HepG2 (cell line): ENCODE results near the gene PMS2. TPM values are rescaled to one million over a fixed set of nuclear protein-coding genes. Genes with fewer than 3 reads are reported as not detected.
A peak's percentile ranks its signal among the peaks of the same experiment; 100 is the strongest.

Source experiments
- ATF7-NPFF ChIP-seq: sonication (generic); formaldehyde crosslinking; IDR thresholded peaks from 2 replicates; pipeline ENCODE4 v1.8.1; 2023; ENCODE audit warnings: mild to moderate bottlenecking, low read depth, missing genetic modification reagents, moderate library complexity
- CERS6 ChIP-seq: sonication (generic); formaldehyde crosslinking; IDR thresholded peaks from 2 replicates; pipeline ENCODE4 v1.5.0; 2020; ENCODE audit warnings: missing genetic modification reagents
- JUND ChIP-seq: sonication (generic); formaldehyde crosslinking; IDR thresholded peaks from 2 replicates; pipeline ENCODE4 v1.8.0; 2022; ENCODE audit warnings: mild to moderate bottlenecking, missing genetic modification reagents
- KLF12 ChIP-seq: sonication (generic); formaldehyde crosslinking; IDR thresholded peaks from 2 replicates; pipeline ENCODE4 v1.4.0; 2020; ENCODE audit warnings: missing genetic modification reagents, borderline replicate concordance
- NCOR1 ChIP-seq: fragments of 200-600 bp; sonication (generic); IDR thresholded peaks from 2 replicates; pipeline ENCODE4 v1.7.0; 2017; ENCODE audit warnings: antibody characterized with exemption, low read length, borderline replicate concordance
- NR3C1 ChIP-seq: sonication (generic); formaldehyde crosslinking; IDR thresholded peaks from 2 replicates; pipeline ENCODE4 v1.4.0; 2020; ENCODE audit warnings: missing genetic modification reagents
- RAD51 ChIP-seq: fragments of 450-650 bp; IDR thresholded peaks from 2 replicates; pipeline ENCODE4 v1.6.1; 2016; ENCODE audit warnings: borderline replicate concordance
- TBX3 ChIP-seq: fragments of 450-650 bp; IDR thresholded peaks from 2 replicates; pipeline ENCODE4 v1.6.1; 2017; ENCODE audit warnings: antibody characterized with exemption, mild to moderate bottlenecking, inconsistent platforms, borderline replicate concordance
- TFDP2 ChIP-seq: sonication (generic); formaldehyde crosslinking; IDR thresholded peaks from 2 replicates; pipeline ENCODE4 v1.4.0; 2020; ENCODE audit warnings: missing genetic modification reagents
- TOE1 ChIP-seq: sonication (generic); formaldehyde crosslinking; IDR thresholded peaks from 2 replicates; pipeline ENCODE4 v1.4.0; 2020; ENCODE audit warnings: mild to moderate bottlenecking, missing genetic modification reagents
- ZNF292 ChIP-seq: sonication (generic); formaldehyde crosslinking; IDR thresholded peaks from 2 replicates; pipeline ENCODE4 v1.8.1; 2022; ENCODE audit warnings: mild to moderate bottlenecking, low read depth, missing genetic modification reagents, borderline replicate concordance
- ZNF567 ChIP-seq: sonication (generic); formaldehyde crosslinking; IDR thresholded peaks from 2 replicates; pipeline ENCODE4 v1.8.1; 2023; ENCODE audit warnings: mild to moderate bottlenecking, missing genetic modification reagents, borderline replicate concordance
- polyA plus RNA-seq, 8 experiments: library from polyadenylated mRNA; depleted of rRNA in 3 of 8; stranded (reverse) in 7 of 8; unstranded in 1 of 8; fragments of >200 nt; fragmentation: Illumina TruSeq in 4 of 8; extraction: Trizol in 4 of 8; gene quantifications; 2 replicates each; pipeline versions ENCODE4 v1.2.1 to v1.2.3, GENCODE V29; 2011 to 2016; ENCODE audit warnings: low read depth in 4 of 8, missing spikeins in 1 of 8, mixed read lengths in 1 of 8; ENCODE audit not compliant: insufficient read depth in 1 of 8
- total RNA-seq, 5 experiments: library from RNA; depleted of rRNA; stranded (reverse); fragments of >200 nt; fragmentation: Illumina TruSeq; extraction: Trizol; gene quantifications; 2 replicates each; pipeline ENCODE4 v1.2.3, GENCODE V29; 2016; ENCODE audit warnings: low read depth in 1 of 5
- TF ChIP-seq, protein P1 (sequence below): IDR thresholded peaks from 2 replicates; pipeline ENCODE4 v1.6.1; 2012; ENCODE audit warnings: inconsistent platforms
- TF ChIP-seq, protein P2 (sequence below): sonication (generic); formaldehyde crosslinking; IDR thresholded peaks from 2 replicates; pipeline ENCODE4 v1.4.0; 2020; ENCODE audit warnings: missing genetic modification reagents
- TF ChIP-seq, protein P3 (sequence below), 2 experiments: IDR thresholded peaks; 2 replicates each; pipeline ENCODE4 v1.6.1; 2011 to 2012; ENCODE audit warnings: low read length in 2 of 2, borderline replicate concordance in 1 of 2, low read depth in 1 of 2, mild to moderate bottlenecking in 1 of 2, moderate library complexity in 1 of 2
- TF ChIP-seq, protein P4 (sequence below): sonication (generic); formaldehyde crosslinking; IDR thresholded peaks from 2 replicates; pipeline ENCODE4 v1.4.0; 2020; ENCODE audit warnings: missing genetic modification reagents, low read depth, mild to moderate bottlenecking, borderline replicate concordance

The PMS2 gene
- total and polyA plus RNA-seq, 2 of the 13 experiments (the other 11 are each of a cell fraction or from before 2014, with no cell fraction given): 6.3 to 11.4 TPM

DNA sequence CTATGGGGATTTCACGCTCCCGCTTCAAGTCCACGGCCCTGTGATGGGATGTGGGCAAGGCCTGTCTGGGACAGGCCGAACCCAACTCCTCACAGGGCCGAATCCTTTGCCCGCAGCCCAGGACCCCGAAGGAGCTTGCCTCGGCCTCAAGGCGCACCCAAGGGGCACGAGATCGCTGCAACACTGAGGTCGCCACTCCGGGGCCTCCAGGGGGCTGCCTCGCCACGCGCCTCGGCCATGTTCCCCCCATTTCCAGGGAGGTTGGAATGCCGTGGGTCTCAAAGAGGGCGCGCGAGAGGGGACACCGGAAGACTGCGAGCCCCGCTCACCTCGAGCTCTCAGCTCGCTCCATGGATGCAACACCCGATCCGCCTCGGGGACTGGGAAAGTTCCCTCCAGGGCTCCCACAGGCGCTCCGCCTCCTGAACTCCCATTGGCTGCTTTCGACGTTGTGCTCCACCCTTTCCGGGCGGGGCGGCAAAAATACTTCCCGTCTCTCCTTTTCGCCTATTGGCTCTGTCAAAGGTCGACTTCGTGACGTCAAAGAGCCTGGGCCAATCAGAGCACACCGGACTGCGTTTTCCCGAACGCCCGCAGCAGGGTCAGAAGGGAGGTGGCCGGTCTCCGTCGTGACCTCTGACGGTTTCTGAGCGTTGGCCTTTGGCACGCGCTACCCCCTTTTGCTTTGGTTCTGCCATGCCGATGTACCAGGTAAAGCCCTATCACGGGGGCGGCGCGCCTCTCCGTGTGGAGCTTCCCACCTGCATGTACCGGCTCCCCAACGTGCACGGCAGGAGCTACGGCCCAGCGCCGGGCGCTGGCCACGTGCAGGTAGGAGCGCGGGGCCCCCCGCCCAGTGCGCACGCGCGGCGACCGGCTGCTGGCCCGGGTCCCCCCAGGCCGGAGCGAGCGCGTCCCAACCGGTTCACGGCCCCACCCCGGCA, at the start of gene PMS2, which contains the start of gene AIMP2 (continued):
- TF ChIP-seq, protein P1, sequence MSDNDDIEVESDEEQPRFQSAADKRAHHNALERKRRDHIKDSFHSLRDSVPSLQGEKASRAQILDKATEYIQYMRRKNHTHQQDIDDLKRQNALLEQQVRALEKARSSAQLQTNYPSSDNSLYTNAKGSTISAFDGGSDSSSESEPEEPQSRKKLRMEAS: peak; percentile 100
- TF ChIP-seq, protein P2, sequence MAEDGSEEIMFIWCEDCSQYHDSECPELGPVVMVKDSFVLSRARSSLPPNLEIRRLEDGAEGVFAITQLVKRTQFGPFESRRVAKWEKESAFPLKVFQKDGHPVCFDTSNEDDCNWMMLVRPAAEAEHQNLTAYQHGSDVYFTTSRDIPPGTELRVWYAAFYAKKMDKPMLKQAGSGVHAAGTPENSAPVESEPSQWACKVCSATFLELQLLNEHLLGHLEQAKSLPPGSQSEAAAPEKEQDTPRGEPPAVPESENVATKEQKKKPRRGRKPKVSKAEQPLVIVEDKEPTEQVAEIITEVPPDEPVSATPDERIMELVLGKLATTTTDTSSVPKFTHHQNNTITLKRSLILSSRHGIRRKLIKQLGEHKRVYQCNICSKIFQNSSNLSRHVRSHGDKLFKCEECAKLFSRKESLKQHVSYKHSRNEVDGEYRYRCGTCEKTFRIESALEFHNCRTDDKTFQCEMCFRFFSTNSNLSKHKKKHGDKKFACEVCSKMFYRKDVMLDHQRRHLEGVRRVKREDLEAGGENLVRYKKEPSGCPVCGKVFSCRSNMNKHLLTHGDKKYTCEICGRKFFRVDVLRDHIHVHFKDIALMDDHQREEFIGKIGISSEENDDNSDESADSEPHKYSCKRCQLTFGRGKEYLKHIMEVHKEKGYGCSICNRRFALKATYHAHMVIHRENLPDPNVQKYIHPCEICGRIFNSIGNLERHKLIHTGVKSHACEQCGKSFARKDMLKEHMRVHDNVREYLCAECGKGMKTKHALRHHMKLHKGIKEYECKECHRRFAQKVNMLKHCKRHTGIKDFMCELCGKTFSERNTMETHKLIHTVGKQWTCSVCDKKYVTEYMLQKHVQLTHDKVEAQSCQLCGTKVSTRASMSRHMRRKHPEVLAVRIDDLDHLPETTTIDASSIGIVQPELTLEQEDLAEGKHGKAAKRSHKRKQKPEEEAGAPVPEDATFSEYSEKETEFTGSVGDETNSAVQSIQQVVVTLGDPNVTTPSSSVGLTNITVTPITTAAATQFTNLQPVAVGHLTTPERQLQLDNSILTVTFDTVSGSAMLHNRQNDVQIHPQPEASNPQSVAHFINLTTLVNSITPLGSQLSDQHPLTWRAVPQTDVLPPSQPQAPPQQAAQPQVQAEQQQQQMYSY (CRISPR knock-in tag): peak; percentile 81
- TF ChIP-seq TBX3: peak; percentile 59; the same call in 1 of the 2 replicates
- peak; percentile 59; the same call in 1 of the 2 replicates for TF ChIP-seq NCOR1
- peak; percentile 100 for TF ChIP-seq ZNF567
- peak; percentile 98 for TF ChIP-seq CERS6 (CRISPR knock-in tag)
- TF ChIP-seq, protein P3, sequence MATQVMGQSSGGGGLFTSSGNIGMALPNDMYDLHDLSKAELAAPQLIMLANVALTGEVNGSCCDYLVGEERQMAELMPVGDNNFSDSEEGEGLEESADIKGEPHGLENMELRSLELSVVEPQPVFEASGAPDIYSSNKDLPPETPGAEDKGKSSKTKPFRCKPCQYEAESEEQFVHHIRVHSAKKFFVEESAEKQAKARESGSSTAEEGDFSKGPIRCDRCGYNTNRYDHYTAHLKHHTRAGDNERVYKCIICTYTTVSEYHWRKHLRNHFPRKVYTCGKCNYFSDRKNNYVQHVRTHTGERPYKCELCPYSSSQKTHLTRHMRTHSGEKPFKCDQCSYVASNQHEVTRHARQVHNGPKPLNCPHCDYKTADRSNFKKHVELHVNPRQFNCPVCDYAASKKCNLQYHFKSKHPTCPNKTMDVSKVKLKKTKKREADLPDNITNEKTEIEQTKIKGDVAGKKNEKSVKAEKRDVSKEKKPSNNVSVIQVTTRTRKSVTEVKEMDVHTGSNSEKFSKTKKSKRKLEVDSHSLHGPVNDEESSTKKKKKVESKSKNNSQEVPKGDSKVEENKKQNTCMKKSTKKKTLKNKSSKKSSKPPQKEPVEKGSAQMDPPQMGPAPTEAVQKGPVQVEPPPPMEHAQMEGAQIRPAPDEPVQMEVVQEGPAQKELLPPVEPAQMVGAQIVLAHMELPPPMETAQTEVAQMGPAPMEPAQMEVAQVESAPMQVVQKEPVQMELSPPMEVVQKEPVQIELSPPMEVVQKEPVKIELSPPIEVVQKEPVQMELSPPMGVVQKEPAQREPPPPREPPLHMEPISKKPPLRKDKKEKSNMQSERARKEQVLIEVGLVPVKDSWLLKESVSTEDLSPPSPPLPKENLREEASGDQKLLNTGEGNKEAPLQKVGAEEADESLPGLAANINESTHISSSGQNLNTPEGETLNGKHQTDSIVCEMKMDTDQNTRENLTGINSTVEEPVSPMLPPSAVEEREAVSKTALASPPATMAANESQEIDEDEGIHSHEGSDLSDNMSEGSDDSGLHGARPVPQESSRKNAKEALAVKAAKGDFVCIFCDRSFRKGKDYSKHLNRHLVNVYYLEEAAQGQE (IDR thresholded peaks at IDR 0.05; ENCODE audit: borderline replicate concordance in 1 of 2, low read depth in 1 of 2, low read length in 2 of 2): 0 out of 4 replicates have a peak, but pooled peaks of 1 of the 2 experiments have one; percentile 53
- no peak for TF ChIP-seq NR3C1 (CRISPR knock-in tag)
- TF ChIP-seq ATF7-NPFF (CRISPR knock-in tag): peak; percentile 100
- peak; percentile 74; the same call in 1 of the 2 replicates for TF ChIP-seq TOE1 (CRISPR knock-in tag)
- peak; percentile 84 for TF ChIP-seq JUND
- TF ChIP-seq, protein P4, sequence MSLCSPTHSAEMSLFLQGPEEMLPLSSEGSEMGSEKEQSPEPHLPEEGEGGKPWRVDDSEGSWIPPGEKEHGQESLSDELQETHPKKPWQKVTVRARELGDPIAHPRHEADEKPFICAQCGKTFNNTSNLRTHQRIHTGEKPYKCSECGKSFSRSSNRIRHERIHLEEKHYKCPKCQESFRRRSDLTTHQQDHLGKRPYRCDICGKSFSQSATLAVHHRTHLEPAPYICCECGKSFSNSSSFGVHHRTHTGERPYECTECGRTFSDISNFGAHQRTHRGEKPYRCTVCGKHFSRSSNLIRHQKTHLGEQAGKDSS (CRISPR knock-in tag): peak; percentile 98; the same call in 1 of the 2 replicates
- TF ChIP-seq ZNF292 (CRISPR knock-in tag): peak; percentile 50; the same call in 1 of the 2 replicates
- peak; percentile 87 for TF ChIP-seq TFDP2
- peak; percentile 98 for TF ChIP-seq KLF12
- no peak; the same call in 1 of the 2 replicates for TF ChIP-seq RAD51
